Large intestine (tissue), 3 donors: ENCODE data around the gene FXYD6. TPM values are rescaled to one million over a fixed set of nuclear protein-coding genes. Genes with fewer than 3 reads are reported as not detected.
A peak's percentile ranks its signal among the peaks of the same experiment; 100 is the strongest.
"Not testable (repeated sequence)": the region's sequence is repeated elsewhere in the genome, so short reads cannot be mapped to it uniquely, and the experiment has no call there.

Experiments
- DNase-seq, 2 donors: peaks; one replicate each; pipeline versions ENCODE4 v3.0.0 to v3.0.0-alpha.2; 2013
- H3K27ac ChIP-seq: one replicate; pipeline ENCODE4 v1.5.1; 2013; ENCODE audit warnings: low read length
- H3K27me3 ChIP-seq: 2 replicates; pipeline ENCODE4 v1.6.1; 2013; ENCODE audit warnings: low read length; ENCODE audit not compliant: control insufficient read depth, insufficient read depth
- H3K36me3 ChIP-seq: 2 replicates; pipeline ENCODE4 v1.6.1; 2013; ENCODE audit warnings: low read length; ENCODE audit not compliant: control insufficient read depth, insufficient read depth
- H3K4me1 ChIP-seq: one replicate; pipeline ENCODE4 v1.6.1; 2013; ENCODE audit warnings: low read length; ENCODE audit not compliant: control insufficient read depth, insufficient read depth
- H3K4me3 ChIP-seq: one replicate; pipeline ENCODE4 v1.5.1; 2013; ENCODE audit warnings: low read length
- H3K9me3 ChIP-seq: one replicate; pipeline ENCODE4 v1.6.1; 2013; ENCODE audit warnings: mild to moderate bottlenecking, low read depth, low read length, moderate library complexity; ENCODE audit not compliant: control insufficient read depth
- WGBS: methylation state at CpG from one replicate; pipeline ENCODE4 v1.1.5; 2013; ENCODE audit warnings: low lambda C conversion rate; ENCODE audit not compliant: insufficient coverage; 5-methylcytosine and 5-hydroxymethylcytosine counted together
- polyA plus RNA-seq: library from polyadenylated mRNA; unstranded; fragments of 120-200 nt; gene quantifications from one replicate; pipeline ENCODE4 v1.2.1, GENCODE V29; 2013

The FXYD6 gene
- polyA plus RNA-seq, 1 donor = 78.3 TPM

GRCh38 chr11:117870103-117870952, 6.1 kb downstream of the FXYD6 start:
- Histone ChIP-seq H3K36me3 (no peaks in the 10 kb centered on the region), H3K4me3 (no peak overlapping the region), H3K27ac (peak overlapping the region; percentile 1), H3K27me3 (peaks cover 25% of the 10 kb centered on the region), H3K9me3 (no peaks in the 10 kb centered on the region), H3K4me1 (peaks cover 3% of the 10 kb centered on the region)
- WGBS = 100% methylated on average over 1 of the region's 9 CpGs
- peak; percentile 33 to 54 for DNase-seq

DNA sequence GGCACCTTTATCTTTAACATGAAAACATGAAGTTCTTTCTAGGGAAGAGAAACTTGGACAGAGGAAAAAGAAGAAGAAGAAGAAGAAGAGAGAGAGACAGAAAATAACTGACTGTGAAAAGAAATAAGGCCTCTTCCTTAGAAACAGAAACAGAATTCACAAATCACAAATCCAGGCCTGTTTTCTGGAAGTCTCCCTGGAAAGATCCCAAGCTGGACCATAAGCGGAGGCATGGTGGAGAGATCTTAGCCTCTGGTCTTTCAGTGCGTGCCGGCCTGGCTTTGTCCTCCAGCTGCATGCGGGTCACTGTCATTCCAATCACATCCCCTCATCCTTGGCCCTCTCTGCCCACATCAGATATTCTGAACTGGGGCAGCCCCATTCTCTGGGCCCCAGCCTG, 6.9 kb downstream of the FXYD6 start:
- DNase-seq = no peak
- H3K27me3 ChIP-seq = peaks cover 18% of the 10 kb centered on the region
- H3K4me3 ChIP-seq = no peak overlapping the region
- H3K4me1 ChIP-seq = no peaks in the 10 kb centered on the region
- peak overlapping the region; percentile 1 for H3K27ac ChIP-seq
- H3K9me3 ChIP-seq = no peaks in the 10 kb centered on the region
- no peaks in the 10 kb centered on the region for H3K36me3 ChIP-seq
- no CpG with 5 or more reads among the region's 4 CpGs for WGBS

- no peaks in the 10 kb centered on the region for H3K9me3 ChIP-seq
- WGBS = 88% methylated on average over 1 of the region's 17 CpGs
- no peaks in the 10 kb centered on the region for H3K4me1 ChIP-seq
- peaks cover 12% of the 10 kb centered on the region for H3K27me3 ChIP-seq
- no peak overlapping the region for H3K27ac ChIP-seq
- no peaks in the 10 kb centered on the region for H3K36me3 ChIP-seq
- H3K4me3 ChIP-seq = no peak overlapping the region
- no peak for DNase-seq
Observed at GRCh38 chr11:117868815-117869561, 7.5 kb downstream of the FXYD6 start.

DNA sequence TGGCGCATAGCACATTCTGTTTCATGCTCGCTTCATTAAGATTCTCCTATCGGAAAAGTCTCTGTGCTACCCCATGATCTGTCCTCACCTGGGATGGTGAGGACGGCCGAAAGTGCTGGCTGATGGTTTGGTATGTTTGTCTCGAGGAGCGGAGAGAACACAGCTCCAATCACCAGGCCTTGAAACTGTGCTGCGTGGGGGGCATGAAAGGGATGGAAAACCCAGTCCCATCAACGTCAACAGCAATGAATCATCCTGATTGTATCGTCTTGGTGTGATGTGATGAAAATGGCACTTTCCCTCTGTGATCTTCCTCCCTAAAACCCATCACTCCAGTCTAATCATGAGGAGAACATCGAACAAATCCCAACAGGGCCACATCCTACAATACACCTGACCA, 8.4 kb downstream of the FXYD6 start:
- H3K4me1 ChIP-seq = no peaks in the 10 kb centered on the region
- no CpG with 5 or more reads among the region's 11 CpGs for WGBS
- DNase-seq = no peak
- no peak overlapping the region for H3K27ac ChIP-seq
- H3K4me3 ChIP-seq = no peak overlapping the region
- no peaks in the 10 kb centered on the region for H3K9me3 ChIP-seq
- peaks cover 5% of the 10 kb centered on the region for H3K27me3 ChIP-seq
- H3K36me3 ChIP-seq = no peaks in the 10 kb centered on the region

- H3K27ac ChIP-seq = no peak overlapping the region
- H3K27me3 ChIP-seq = no peaks in the 10 kb centered on the region
- no CpG with 5 or more reads among the region's 5 CpGs for WGBS
- DNase-seq = no peak
- peaks cover 10% of the 10 kb centered on the region for H3K4me1 ChIP-seq
- H3K4me3 ChIP-seq = no peak overlapping the region
- H3K36me3 ChIP-seq = no peaks in the 10 kb centered on the region
- H3K9me3 ChIP-seq = no peaks in the 10 kb centered on the region
Observed at GRCh38 chr11:117866526-117866925, 9.9 kb downstream of the FXYD6 start.

DNA sequence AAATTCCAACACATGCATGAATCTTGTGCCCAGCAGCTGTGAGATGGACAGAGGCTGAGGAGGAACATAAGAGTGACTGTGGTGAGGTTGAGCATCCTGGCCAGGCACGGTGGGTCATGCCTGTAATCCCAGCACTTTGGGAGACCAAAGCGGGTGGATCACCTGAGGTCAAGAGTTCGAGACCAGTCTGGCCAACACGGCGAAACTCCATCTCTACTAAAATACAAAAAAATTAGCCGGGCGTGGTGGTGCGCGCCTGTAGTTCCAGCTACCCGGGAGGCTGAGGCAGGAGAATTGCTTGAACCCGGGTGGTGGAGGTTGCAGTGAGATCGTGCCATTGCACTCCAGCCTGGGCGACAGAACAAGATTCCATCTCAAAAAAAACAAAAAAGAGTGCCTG, 10.9 kb downstream of the FXYD6 start:
- 100% methylated on average over 1 of the region's 13 CpGs for WGBS
- peaks cover 10% of the 10 kb centered on the region for H3K4me1 ChIP-seq

GRCh38 chr11:117863383-117863782, 13.1 kb downstream of the FXYD6 start:
- Histone ChIP-seq H3K27ac (no peak overlapping the region), H3K36me3 (no peaks in the 10 kb centered on the region), H3K4me1 (peaks cover 10% of the 10 kb centered on the region), H3K4me3 (no peak overlapping the region), H3K9me3 (no peaks in the 10 kb centered on the region), H3K27me3 (no peaks in the 10 kb centered on the region)
- no CpG with 5 or more reads among the region's 1 CpG for WGBS
- DNase-seq = no peak

More for the DNA sequence above, 10.9 kb downstream of the FXYD6 start:
- not testable (repeated sequence) for H3K27ac ChIP-seq, DNase-seq, H3K27me3 ChIP-seq, H3K36me3 ChIP-seq, H3K4me3 ChIP-seq, H3K9me3 ChIP-seq

- H3K27ac ChIP-seq = peak overlapping the region; percentile 67
- no peaks in the 10 kb centered on the region for H3K36me3 ChIP-seq
- H3K9me3 ChIP-seq = no peaks in the 10 kb centered on the region
- WGBS = no CpG with 5 or more reads among the region's 1 CpG
- no peak overlapping the region for H3K4me3 ChIP-seq
- H3K27me3 ChIP-seq = no peaks in the 10 kb centered on the region
- H3K4me1 ChIP-seq = peaks cover 10% of the 10 kb centered on the region
- no peak for DNase-seq
Observed at GRCh38 chr11:117862753-117863152, 13.7 kb downstream of the FXYD6 start.

- Histone ChIP-seq H3K9me3 (no peaks in the 10 kb centered on the region), H3K4me1 (peaks cover 10% of the 10 kb centered on the region), H3K27ac (peak overlapping the region; percentile 67), H3K4me3 (no peak overlapping the region), H3K36me3 (no peaks in the 10 kb centered on the region), H3K27me3 (no peaks in the 10 kb centered on the region)
- DNase-seq = no peak
- WGBS = 75% methylated on average over 2 of the region's 12 CpGs
Observed at GRCh38 chr11:117862019-117862725, 14.3 kb downstream of the FXYD6 start.
